ENCODE results near the gene HECW1. TPM values are rescaled to one million over a fixed set of nuclear protein-coding genes. Genes with fewer than 3 reads are reported as not detected.

The HECW1 gene
- total and polyA plus RNA-seq, 8 donors: 0.29 to 5.1 (median 3.2) TPM

DNA sequence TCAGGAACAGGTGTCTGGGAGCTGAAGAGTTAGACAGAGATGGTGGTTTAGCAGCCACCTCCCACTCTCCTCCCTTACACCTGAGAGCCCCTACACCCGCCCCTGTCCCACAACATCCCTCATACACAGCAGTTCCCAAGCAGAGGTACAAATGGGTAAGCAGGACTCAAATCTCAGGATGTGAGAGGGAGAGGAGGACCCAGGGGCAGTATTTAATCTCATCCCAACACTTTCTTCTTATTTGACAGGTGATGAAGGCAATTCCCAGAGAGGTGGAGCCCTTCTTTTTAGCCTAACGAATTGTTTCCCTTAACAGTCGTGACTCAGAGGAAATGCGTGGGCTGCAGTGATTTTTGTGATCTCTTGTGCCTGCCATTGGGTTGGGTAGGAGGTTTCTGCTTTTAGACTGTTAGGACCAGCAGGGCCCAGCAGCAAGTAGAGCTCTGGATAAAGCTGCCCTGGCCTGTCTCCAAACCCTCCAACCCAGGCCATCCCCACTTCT, 191.3 kb downstream of the HECW1 start:
- H3K36me3 ChIP-seq: no peaks in the 10 kb centered on the region
- ATAC-seq (no peak), DNase-seq (no peak)
- TF ChIP-seq CTCF (IDR thresholded peaks at IDR 0.05): no peak
- intact Hi-C loops (cut with DNase I): no loop called here
- peaks cover 0 to 21% of the 10 kb centered on the region in 2 donors for H3K27me3 ChIP-seq
- H3K4me1 ChIP-seq: no peaks in the 10 kb centered on the region
- H3K4me3 ChIP-seq: no peak overlapping the region
- H3K9me3 ChIP-seq: no peaks in the 10 kb centered on the region
- no peak overlapping the region for H3K27ac ChIP-seq

GRCh38 chr7:43306404-43306803, 194.0 kb downstream of the HECW1 start:
- Histone ChIP-seq H3K4me3 (no peak overlapping the region), H3K36me3 (no peaks in the 10 kb centered on the region), H3K9me3 (no peaks in the 10 kb centered on the region), H3K27ac (no peak overlapping the region), H3K4me1 (no peaks in the 10 kb centered on the region), H3K27me3 (peaks cover 0 to 21% of the 10 kb centered on the region in 2 donors)
- DNase-seq (no peak), ATAC-seq (no peak)
- intact Hi-C loops (cut with DNase I): no loop called here
- no peak for TF ChIP-seq CTCF (IDR thresholded peaks at IDR 0.05)

DNA sequence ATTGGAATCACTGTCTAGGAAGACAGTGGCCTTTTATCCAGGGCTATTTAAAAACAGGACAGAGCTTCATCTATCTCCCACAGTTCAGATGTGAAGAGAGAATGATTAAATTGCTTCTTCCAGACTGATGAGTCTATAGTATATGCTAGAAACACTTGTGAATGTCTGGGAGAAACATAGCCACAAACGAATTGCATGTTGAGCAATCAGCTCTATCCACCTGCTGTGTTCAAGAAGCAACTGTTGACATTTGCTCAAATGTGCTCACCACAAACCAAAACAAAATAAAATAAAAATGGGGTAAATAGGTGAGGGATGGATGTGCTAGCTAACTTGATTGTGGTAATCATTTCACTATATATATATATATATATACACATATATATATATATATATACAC, 195.1 kb downstream of the HECW1 start:
- intact Hi-C loops (cut with DNase I): no loop called here
- no peaks in the 10 kb centered on the region for H3K9me3 ChIP-seq
- ATAC-seq: no peak

DNA sequence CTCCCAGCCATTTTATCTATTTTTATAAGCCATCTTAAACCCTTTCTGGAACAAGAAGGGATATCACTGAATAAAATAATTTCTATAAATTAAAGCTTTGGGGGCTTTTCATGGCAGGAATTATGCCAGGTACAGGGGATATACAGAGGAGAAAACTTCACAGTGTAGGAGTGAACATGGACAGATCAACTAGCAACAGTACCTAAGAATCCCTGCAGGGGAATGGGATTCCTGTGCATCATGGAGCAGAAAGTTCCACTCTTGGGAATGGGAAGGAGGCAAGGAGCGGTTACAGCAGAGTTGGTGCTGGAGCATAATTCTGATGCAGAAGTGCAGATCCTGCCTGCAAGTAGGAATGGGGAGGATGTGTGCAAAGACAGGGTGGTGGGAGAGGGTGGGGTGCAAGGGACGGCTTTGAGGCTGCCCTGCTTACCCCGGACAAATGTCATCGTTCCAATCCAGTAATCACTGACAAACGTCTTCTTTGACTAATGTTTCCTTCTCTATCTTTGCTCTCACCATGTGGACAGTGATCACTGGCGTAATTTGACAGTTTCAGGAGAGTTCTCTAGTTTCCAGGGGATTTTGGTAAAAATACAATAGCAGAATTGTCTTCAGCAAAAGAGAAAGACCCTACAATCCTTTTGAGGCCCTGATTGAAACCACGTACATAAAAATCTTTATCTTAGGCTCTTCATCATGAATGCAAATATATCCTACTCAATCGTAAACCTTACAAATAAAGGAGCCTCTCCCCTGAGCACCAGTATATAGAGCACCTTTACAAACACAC, 196.7 kb downstream of the HECW1 start:
- Histone ChIP-seq H3K27me3 (peaks cover 0 to 3% of the 10 kb centered on the region in 2 donors), H3K4me3 (no peak overlapping the region), H3K4me1 (no peaks in the 10 kb centered on the region), H3K27ac (no peak overlapping the region), H3K9me3 (no peaks in the 10 kb centered on the region), H3K36me3 (no peaks in the 10 kb centered on the region)
- ATAC-seq: no peak
- intact Hi-C loops (cut with DNase I): no loop called here
- DNase-seq: no peak
- no peak for TF ChIP-seq CTCF (IDR thresholded peaks at IDR 0.05)

More for the DNA sequence above, 195.1 kb downstream of the HECW1 start:
- no peak for TF ChIP-seq CTCF (IDR thresholded peaks at IDR 0.05)
- Histone ChIP-seq H3K36me3 (no peaks in the 10 kb centered on the region), H3K27me3 (peaks cover 0 to 9% of the 10 kb centered on the region in 2 donors), H3K4me3 (no peak overlapping the region), H3K27ac (no peak overlapping the region), H3K4me1 (no peaks in the 10 kb centered on the region)
- no peak for DNase-seq

DNA sequence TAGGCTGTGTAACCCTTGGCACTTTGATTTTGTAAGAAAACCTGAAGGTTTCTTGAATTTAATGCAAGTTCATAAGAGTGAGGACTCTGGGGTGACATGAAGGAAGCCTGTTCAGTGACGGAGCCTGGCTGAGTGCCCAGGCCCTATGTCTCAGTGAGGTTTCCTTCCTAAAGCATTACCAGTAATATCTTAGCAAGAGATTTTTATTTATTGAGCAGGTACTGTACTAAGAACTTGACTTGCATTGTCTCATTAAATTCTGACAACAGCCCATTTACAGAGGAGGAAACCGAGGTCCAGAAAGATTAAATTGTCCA, 197.2 kb downstream of the HECW1 start:
- Histone ChIP-seq H3K27ac (no peak overlapping the region), H3K4me1 (no peaks in the 10 kb centered on the region), H3K4me3 (no peak overlapping the region), H3K9me3 (no peaks in the 10 kb centered on the region), H3K27me3 (no peaks in the 10 kb centered on the region), H3K36me3 (no peaks in the 10 kb centered on the region)
- TF ChIP-seq CTCF (IDR thresholded peaks at IDR 0.05): no peak
- no peak for ATAC-seq
- intact Hi-C loops (cut with DNase I): no loop called here
- peak in 1 of 4 donors; percentile 20 for DNase-seq

Data from left lung (tissue), 10 donors.